Loucy (cell line): ENCODE data around the gene CERS6.

Experiments used
- H2AFZ ChIP-seq: fragments of 200-600 bp; sonication (generic); 2 replicates; pipeline ENCODE4 v1.6.0; 2016; ENCODE audit warnings: antibody characterized with exemption, mild to moderate bottlenecking, low read length, moderate library complexity
- H3F3A ChIP-seq: fragments of 200-600 bp; 2 replicates; pipeline ENCODE4 v1.6.0; 2016; ENCODE audit warnings: antibody characterized with exemption, low read depth, mild to moderate bottlenecking
- H3K27me3 ChIP-seq: fragments of 200-600 bp; sonication (generic); 2 replicates; pipeline ENCODE4 v1.6.1; 2014; ENCODE audit warnings: low read length, mild to moderate bottlenecking; ENCODE audit not compliant: insufficient read depth, poor library complexity, severe bottlenecking
- H3K36me3 ChIP-seq: fragments of 200-600 bp; sonication (generic); 2 replicates; pipeline ENCODE4 v1.6.1; 2016; ENCODE audit warnings: low read length; ENCODE audit not compliant: insufficient read depth
- H3K4me1 ChIP-seq: fragments of 200-600 bp; sonication (generic); 2 replicates; pipeline ENCODE4 v1.5.1; 2014; ENCODE audit warnings: low read length, mild to moderate bottlenecking; ENCODE audit not compliant: insufficient read depth, poor library complexity, severe bottlenecking
- H3K4me2 ChIP-seq: fragments of 200-600 bp; sonication (generic); 2 replicates; pipeline ENCODE4 v1.6.0; 2014; ENCODE audit warnings: antibody characterized with exemption, low read length, low read depth, mild to moderate bottlenecking; ENCODE audit not compliant: poor library complexity, severe bottlenecking
- H3K4me3 ChIP-seq: fragments of 200-600 bp; sonication (generic); 2 replicates; pipeline ENCODE4 v1.5.1; 2014; ENCODE audit warnings: low read length, mild to moderate bottlenecking, mixed read lengths; ENCODE audit not compliant: poor library complexity, severe bottlenecking
- H3K79me2 ChIP-seq: fragments of 200-600 bp; sonication (generic); 2 replicates; pipeline ENCODE4 v1.6.1; 2014; ENCODE audit warnings: low read length; ENCODE audit not compliant: insufficient read depth
- H3K9ac ChIP-seq: fragments of 200-600 bp; sonication (generic); 2 replicates; pipeline ENCODE4 v1.6.0; 2014; ENCODE audit warnings: mild to moderate bottlenecking, low read depth, low read length, moderate library complexity; ENCODE audit not compliant: poor library complexity, severe bottlenecking
- H3K9me2 ChIP-seq: fragments of 200-600 bp; sonication (generic); replicated peaks from 2 replicates; pipeline ENCODE4 v1.6.1; 2016; ENCODE audit warnings: low read depth, low read length, mixed read lengths
- H3K9me3 ChIP-seq: fragments of 200-600 bp; sonication (generic); 2 replicates; pipeline ENCODE4 v1.6.1; 2014; ENCODE audit warnings: mild to moderate bottlenecking, antibody characterized with exemption, low read length, low read depth; ENCODE audit not compliant: insufficient read depth
- H4K20me1 ChIP-seq: fragments of 200-600 bp; sonication (generic); 2 replicates; pipeline ENCODE4 v1.6.0; 2014; ENCODE audit warnings: antibody characterized with exemption, low read length, mild to moderate bottlenecking; ENCODE audit not compliant: insufficient read depth, poor library complexity, severe bottlenecking
- CTCF ChIP-seq: fragments of 200-600 bp; sonication (generic); conservative IDR thresholded peaks from 2 replicates; pipeline ENCODE4 v1.5.1; 2014; ENCODE audit warnings: mild to moderate bottlenecking, antibody characterized with exemption, low read length
- EZH2phosphoT487 ChIP-seq: fragments of 200-600 bp; IDR thresholded peaks from 2 replicates; pipeline ENCODE4 v1.6.1; 2018; ENCODE audit warnings: antibody characterized with exemption, mild to moderate bottlenecking, moderate library complexity, borderline replicate concordance

CERS6 gene

DNA sequence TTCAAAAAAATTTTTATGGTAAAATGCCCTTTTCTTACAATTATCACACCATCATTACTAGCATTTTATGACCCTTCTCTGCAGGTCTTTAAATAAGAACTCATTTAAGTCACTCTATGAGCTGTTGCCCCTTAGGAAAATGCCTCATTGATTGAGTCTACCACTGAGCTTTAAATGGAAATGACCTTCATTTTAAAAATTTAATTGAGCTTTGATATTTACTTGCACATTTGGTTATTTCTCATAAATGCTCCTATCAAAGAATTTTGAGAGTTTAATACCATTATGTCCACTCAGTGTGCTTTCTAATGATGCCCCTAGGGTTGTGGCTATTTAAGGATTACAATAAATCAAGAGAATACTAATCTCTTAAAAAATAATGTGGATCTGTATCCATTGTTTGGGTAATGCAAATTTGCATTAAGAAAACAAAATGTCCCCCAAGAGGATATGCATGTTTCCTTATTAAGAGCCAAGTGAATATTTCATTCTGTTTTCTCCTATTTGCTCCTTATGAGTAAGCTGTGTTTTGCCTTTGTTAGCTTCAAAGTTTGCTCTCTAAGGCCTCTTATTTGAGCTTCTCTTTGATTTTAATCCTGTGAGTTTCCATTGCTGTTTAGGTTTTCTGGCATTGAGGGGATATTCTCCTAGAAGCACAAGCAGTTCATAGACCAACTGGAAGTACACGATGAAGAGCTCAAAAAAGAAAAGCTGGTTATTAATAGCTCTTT is 69.8 kb downstream of the CERS6 start:
- Histone ChIP-seq H3K9me3 (no peaks in the 10 kb centered on the region), H3K4me2 (no peak overlapping the region), H3K9ac (no peak overlapping the region), H3K27me3 (no peaks in the 10 kb centered on the region), H3K79me2 (peaks cover 69% of the 10 kb centered on the region), H3K9me2 (no peaks in the 10 kb centered on the region), H3K36me3 (no peaks in the 10 kb centered on the region), H3K4me3 (no peak overlapping the region), H4K20me1 (peaks cover 8% of the 10 kb centered on the region), H2AFZ (no peak overlapping the region), H3F3A (no peaks in the 10 kb centered on the region), H3K4me1 (peaks cover 22% of the 10 kb centered on the region)
- TF ChIP-seq EZH2phosphoT487 (no peak), CTCF (no peak)

DNA sequence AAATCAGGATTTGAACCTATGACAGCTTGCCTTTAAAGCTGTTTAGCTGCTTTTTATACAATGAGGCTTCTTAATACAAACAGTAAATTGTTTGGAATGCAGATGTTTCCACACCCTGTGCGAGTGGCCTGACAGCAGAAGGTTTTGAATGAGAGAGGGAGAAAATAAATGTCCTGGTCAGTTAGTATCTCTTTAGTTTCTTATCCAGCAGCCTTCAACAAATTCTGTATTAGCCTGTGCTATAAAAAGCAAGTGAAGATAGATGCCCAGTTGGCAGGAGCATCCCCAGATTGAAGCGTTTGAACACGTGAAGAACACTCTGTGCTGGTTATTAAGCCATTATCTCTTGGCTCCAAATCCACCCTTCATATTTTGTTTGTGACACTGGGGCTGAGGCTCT is 70.6 kb downstream of the CERS6 start:
- Histone ChIP-seq H3F3A (no peaks in the 10 kb centered on the region), H3K9me3 (no peaks in the 10 kb centered on the region), H4K20me1 (peaks cover 6% of the 10 kb centered on the region), H3K9me2 (no peaks in the 10 kb centered on the region), H3K36me3 (no peaks in the 10 kb centered on the region), H3K79me2 (peaks cover 66% of the 10 kb centered on the region), H3K4me2 (no peak overlapping the region), H3K27me3 (no peaks in the 10 kb centered on the region), H3K4me3 (no peak overlapping the region), H3K4me1 (peaks cover 25% of the 10 kb centered on the region), H2AFZ (no peak overlapping the region), H3K9ac (no peak overlapping the region)
- TF ChIP-seq CTCF (no peak), EZH2phosphoT487 (no peak)

- no peak overlapping the region for H3K4me3 ChIP-seq
- H3K9ac ChIP-seq, result no peak overlapping the region
- no peaks in the 10 kb centered on the region for H3K9me3 ChIP-seq
- H2AFZ ChIP-seq, result no peak overlapping the region
- no peaks in the 10 kb centered on the region for H3K27me3 ChIP-seq
- peaks cover 8% of the 10 kb centered on the region for H4K20me1 ChIP-seq
- TF ChIP-seq CTCF (no peak), EZH2phosphoT487 (no peak)
- H3K36me3 ChIP-seq, result no peaks in the 10 kb centered on the region
- peaks cover 25% of the 10 kb centered on the region for H3K4me1 ChIP-seq
- H3K4me2 ChIP-seq, result no peak overlapping the region
- H3K9me2 ChIP-seq, result no peaks in the 10 kb centered on the region
- no peaks in the 10 kb centered on the region for H3F3A ChIP-seq
- H3K79me2 ChIP-seq, result peaks cover 68% of the 10 kb centered on the region
Observed at GRCh38 chr2:168528016-168528415, 71.9 kb downstream of the CERS6 start.
